K562 (cell line): ENCODE data around the gene NUP205. TPM values are rescaled to one million over a fixed set of nuclear protein-coding genes. Genes with fewer than 3 reads are reported as not detected.

Source experiments
- ARHGAP35 ChIP-seq: fragments of 450-650 bp; IDR thresholded peaks from 2 replicates; pipeline ENCODE4 v1.6.1; 2018; ENCODE audit not compliant: partially characterized antibody
- ARID2 ChIP-seq: fragments of 450-650 bp; IDR thresholded peaks from 2 replicates; pipeline ENCODE4 v1.6.1; 2017; ENCODE audit warnings: antibody characterized with exemption, mild to moderate bottlenecking
- ATF2 ChIP-seq: sonication (generic); formaldehyde crosslinking; IDR thresholded peaks from 2 replicates; pipeline ENCODE4 v1.8.1; 2022; ENCODE audit warnings: missing genetic modification reagents
- CREB1 ChIP-seq, 2 experiments: sonication (generic) in 1 of 2; formaldehyde crosslinking in 1 of 2; IDR thresholded peaks; 2 replicates each; pipeline versions ENCODE4 v1.6.1 to v1.8.0; 2012 to 2022; ENCODE audit warnings: inconsistent platforms in 1 of 2, mild to moderate bottlenecking in 1 of 2, missing genetic modification reagents in 1 of 2, moderate library complexity in 1 of 2
- CREBBP ChIP-seq: IDR thresholded peaks from one replicate; pipeline ENCODE4 v1.6.1; 2012; ENCODE audit warnings: low read depth, mild to moderate bottlenecking, control low read depth, inconsistent platforms, low read length
- PTRF ChIP-seq: fragments of 450-650 bp; IDR thresholded peaks from 2 replicates; pipeline ENCODE4 v1.6.1; 2016; ENCODE audit warnings: mild to moderate bottlenecking, missing genetic modification characterization, missing compliant biosample characterization
- SIN3A ChIP-seq, 2 experiments: fragments of 150-350 bp in 1 of 2; IDR thresholded peaks; 2 replicates each; pipeline ENCODE4 v1.6.1; 2011 to 2016; ENCODE audit warnings: borderline replicate concordance in 2 of 2, low read depth in 2 of 2, low read length in 2 of 2, mild to moderate bottlenecking in 2 of 2, moderate library complexity in 2 of 2; ENCODE audit not compliant: control insufficient read depth in 1 of 2
- U2AF1 ChIP-seq: fragments of 200-400 bp; formaldehyde crosslinking; optimal IDR thresholded peaks from 2 replicates; pipeline ENCODE3; 2017; ENCODE audit warnings: mild to moderate bottlenecking, low read depth, low read length, moderate library complexity
- ZKSCAN8 ChIP-seq: fragments of 200-800 bp; sonication (Bioruptor generic); IDR thresholded peaks from 2 replicates; pipeline ENCODE4 v1.6.1; 2016; ENCODE audit warnings: missing genetic modification characterization, missing compliant biosample characterization
- ZNF407 ChIP-seq: fragments of 450-650 bp; IDR thresholded peaks from 2 replicates; pipeline ENCODE4 v1.6.1; 2016; ENCODE audit warnings: low read depth
- polyA plus RNA-seq, 8 experiments: library from polyadenylated mRNA; depleted of rRNA in 4 of 8; stranded (reverse) in 5 of 8; unstranded in 3 of 8; fragments of >200 nt; fragmentation: Nextera tagmentation in 2 of 8; fragmentation: Illumina TruSeq in 1 of 8; extraction: Ambion mirVana in 2 of 8; extraction: Trizol in 1 of 8; gene quantifications; 2 replicates each; pipeline versions ENCODE4 v1.2.1 to v1.2.3, GENCODE V29; 2011 to 2014; ENCODE audit warnings: inconsistent platforms in 1 of 8, missing spikeins in 1 of 8
- total RNA-seq, 7 experiments: library from RNA; depleted of rRNA in 6 of 7; stranded (reverse); fragments of >200 nt in 6 of 7; fragmentation: Illumina TruSeq in 2 of 7; extraction: Trizol in 2 of 7; gene quantifications; 2 replicates each; pipeline versions ENCODE4 v1.2.1 to v1.2.3, GENCODE V29; 2011 to 2021; ENCODE audit warnings: low replicate concordance in 1 of 7
- TF ChIP-seq, protein P1 (sequence below): fragments of 150-350 bp; IDR thresholded peaks from 2 replicates; pipeline ENCODE4 v1.6.1; 2014; ENCODE audit warnings: low read depth, mild to moderate bottlenecking, low read length, borderline replicate concordance

NUP205 gene
- total and polyA plus RNA-seq, 9 of the 15 experiments (the other 6 are each of a cell fraction or from before 2014, with no cell fraction given): 101 to 282 (median 193) TPM

DNA sequence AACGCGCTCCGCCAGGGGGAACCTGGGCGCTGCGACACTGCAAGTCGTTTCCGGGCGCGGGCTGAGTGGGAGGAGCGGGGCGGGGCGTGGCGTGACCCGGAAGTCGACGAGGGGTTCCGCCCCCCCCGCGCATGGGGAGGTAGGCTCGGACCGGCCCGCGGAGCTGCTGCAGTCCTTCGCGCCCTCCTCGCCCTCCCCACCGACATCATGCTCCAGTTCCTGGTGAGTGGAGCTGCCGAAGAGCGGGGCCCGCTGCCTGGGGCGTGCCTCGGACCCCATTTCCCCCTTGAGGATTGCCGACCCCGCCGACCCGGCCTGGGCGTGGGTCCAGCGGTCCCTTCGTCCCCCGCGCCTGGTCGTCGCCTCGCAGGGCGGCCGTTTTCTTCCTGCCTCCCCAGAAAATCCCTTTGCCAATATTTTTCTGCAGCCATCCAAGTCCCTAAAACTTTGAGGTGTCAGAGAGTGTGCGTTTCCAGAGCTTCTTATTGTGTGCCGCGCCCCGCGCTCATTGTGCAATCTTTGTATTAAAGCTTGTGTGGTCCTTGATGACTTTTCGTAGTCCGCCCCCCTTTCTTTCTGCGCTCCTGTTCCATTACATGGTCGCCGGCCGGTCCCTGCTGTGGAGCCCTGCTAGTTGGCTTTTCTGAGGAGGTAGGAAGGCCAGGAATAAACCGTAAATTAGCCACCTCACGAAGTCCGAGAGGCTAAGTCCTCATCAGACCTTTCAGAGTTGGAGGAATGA, 104.8 kb downstream of the NUP205 start, which contains the start of gene STMP1 (continued):
- TF ChIP-seq, protein P1, sequence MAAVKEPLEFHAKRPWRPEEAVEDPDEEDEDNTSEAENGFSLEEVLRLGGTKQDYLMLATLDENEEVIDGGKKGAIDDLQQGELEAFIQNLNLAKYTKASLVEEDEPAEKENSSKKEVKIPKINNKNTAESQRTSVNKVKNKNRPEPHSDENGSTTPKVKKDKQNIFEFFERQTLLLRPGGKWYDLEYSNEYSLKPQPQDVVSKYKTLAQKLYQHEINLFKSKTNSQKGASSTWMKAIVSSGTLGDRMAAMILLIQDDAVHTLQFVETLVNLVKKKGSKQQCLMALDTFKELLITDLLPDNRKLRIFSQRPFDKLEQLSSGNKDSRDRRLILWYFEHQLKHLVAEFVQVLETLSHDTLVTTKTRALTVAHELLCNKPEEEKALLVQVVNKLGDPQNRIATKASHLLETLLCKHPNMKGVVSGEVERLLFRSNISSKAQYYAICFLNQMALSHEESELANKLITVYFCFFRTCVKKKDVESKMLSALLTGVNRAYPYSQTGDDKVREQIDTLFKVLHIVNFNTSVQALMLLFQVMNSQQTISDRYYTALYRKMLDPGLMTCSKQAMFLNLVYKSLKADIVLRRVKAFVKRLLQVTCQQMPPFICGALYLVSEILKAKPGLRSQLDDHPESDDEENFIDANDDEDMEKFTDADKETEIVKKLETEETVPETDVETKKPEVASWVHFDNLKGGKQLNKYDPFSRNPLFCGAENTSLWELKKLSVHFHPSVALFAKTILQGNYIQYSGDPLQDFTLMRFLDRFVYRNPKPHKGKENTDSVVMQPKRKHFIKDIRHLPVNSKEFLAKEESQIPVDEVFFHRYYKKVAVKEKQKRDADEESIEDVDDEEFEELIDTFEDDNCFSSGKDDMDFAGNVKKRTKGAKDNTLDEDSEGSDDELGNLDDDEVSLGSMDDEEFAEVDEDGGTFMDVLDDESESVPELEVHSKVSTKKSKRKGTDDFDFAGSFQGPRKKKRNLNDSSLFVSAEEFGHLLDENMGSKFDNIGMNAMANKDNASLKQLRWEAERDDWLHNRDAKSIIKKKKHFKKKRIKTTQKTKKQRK: no peak
- TF ChIP-seq CREBBP: no peak
- TF ChIP-seq ZKSCAN8 (CRISPR knock-in tag): no peak; the same call in 1 of the 2 replicates
- peak; percentile 84 to 91; a peak in 2 of 4 replicates for TF ChIP-seq SIN3A (IDR thresholded peaks at IDR 0.05; ENCODE audit: borderline replicate concordance in 2 of 2, control insufficient read depth in 1 of 2, low read depth in 2 of 2, low read length in 2 of 2)
- peak; percentile 37; the same call in 1 of the 2 replicates for TF ChIP-seq ARID2
- peak; percentile 99 for TF ChIP-seq U2AF1
- no peak for TF ChIP-seq ATF2 (CRISPR knock-in tag)
- peak; percentile 92 for TF ChIP-seq CREB1 (IDR thresholded peaks at IDR 0.05)
- TF ChIP-seq CREB1 (CRISPR knock-in tag; IDR thresholded peaks at IDR 0.05): peak; percentile 95
- TF ChIP-seq PTRF (tag): no peak
- no peak for TF ChIP-seq ZNF407
- no peak for TF ChIP-seq ARHGAP35
